Body of pancreas (tissue), 4 donors: ENCODE results near the gene WSB2. TPM values are rescaled to one million over a fixed set of nuclear protein-coding genes. Genes with fewer than 3 reads are reported as not detected.

Experiments
- ATAC-seq: fragments of 150-250 bp; one replicate; pipeline ENCODE4 v1.9.1; 2016
- DNase-seq, 4 donors: peaks; one replicate each; pipeline ENCODE4 v3.0.0-alpha.2; 2019
- H3K27ac ChIP-seq, 4 donors: fragments of 200-600 bp; sonication (generic); 1 replicate in 3 of 4; 2 replicates in 1 of 4; pipeline versions ENCODE4 v1.5.1 to v1.6.1; 2016 to 2019; ENCODE audit warnings: mild to moderate bottlenecking in 1 of 4, mixed read lengths in 1 of 4, moderate library complexity in 1 of 4
- H3K27me3 ChIP-seq, 2 donors: fragments of 200-600 bp; sonication (generic); one replicate each; pipeline ENCODE4 v1.6.0; 2016; ENCODE audit warnings: mild to moderate bottlenecking in 1 of 2
- H3K36me3 ChIP-seq, 2 donors: fragments of 200-600 bp; sonication (generic); replicated peaks in 1 of 2; 2 replicates each; pipeline ENCODE4 v1.5.1; 2016; ENCODE audit warnings: low read depth in 2 of 2; ENCODE audit not compliant: insufficient read depth in 1 of 2
- H3K4me1 ChIP-seq: fragments of 200-600 bp; sonication (generic); one replicate; pipeline ENCODE4 v1.6.0; 2016
- H3K4me3 ChIP-seq, 2 donors: fragments of 200-600 bp; sonication (generic); 1 replicate in 1 of 2; 2 replicates in 1 of 2; pipeline ENCODE4 v1.5.1; 2016 to 2019
- H3K9me3 ChIP-seq, 3 donors: fragments of 200-600 bp; sonication (generic); 1 replicate in 2 of 3; 2 replicates in 1 of 3; pipeline ENCODE4 v1.5.1; 2016
- POLR2A ChIP-seq, 3 donors: fragments of 450-650 bp; IDR thresholded peaks; one replicate each; pipeline ENCODE4 v1.6.1; 2016; ENCODE audit warnings: antibody characterized with exemption in 3 of 3, mild to moderate bottlenecking in 2 of 3
- WGBS, 2 donors: methylation state at CpG; one replicate each; pipeline ENCODE4 v1.1.5; 2017; 5-methylcytosine and 5-hydroxymethylcytosine counted together
- intact Hi-C: fragments of 100-400 bp; cut with DNase I; formaldehyde crosslinking; loops from one replicate; pipeline ENCODE4 v1.15.1; 2023
- total RNA-seq, 2 donors: library from RNA; depleted of rRNA; stranded (reverse); fragments of >200 nt; gene quantifications; one replicate each; pipeline ENCODE4 v1.1.0, GENCODE V29; 2016
- TF ChIP-seq, protein P1 (sequence below), 7 experiments: fragments of 450-650 bp in 4 of 7; fragments of 200-600 bp in 3 of 7; sonication (generic) in 3 of 7; IDR thresholded peaks; one replicate each; pipeline ENCODE4 v1.5.1; 2016 to 2019; ENCODE audit warnings: antibody characterized with exemption in 7 of 7

The WSB2 gene
- total RNA-seq, 2 donors from 2014 or later, result 28.7 to 48.0 TPM

DNA sequence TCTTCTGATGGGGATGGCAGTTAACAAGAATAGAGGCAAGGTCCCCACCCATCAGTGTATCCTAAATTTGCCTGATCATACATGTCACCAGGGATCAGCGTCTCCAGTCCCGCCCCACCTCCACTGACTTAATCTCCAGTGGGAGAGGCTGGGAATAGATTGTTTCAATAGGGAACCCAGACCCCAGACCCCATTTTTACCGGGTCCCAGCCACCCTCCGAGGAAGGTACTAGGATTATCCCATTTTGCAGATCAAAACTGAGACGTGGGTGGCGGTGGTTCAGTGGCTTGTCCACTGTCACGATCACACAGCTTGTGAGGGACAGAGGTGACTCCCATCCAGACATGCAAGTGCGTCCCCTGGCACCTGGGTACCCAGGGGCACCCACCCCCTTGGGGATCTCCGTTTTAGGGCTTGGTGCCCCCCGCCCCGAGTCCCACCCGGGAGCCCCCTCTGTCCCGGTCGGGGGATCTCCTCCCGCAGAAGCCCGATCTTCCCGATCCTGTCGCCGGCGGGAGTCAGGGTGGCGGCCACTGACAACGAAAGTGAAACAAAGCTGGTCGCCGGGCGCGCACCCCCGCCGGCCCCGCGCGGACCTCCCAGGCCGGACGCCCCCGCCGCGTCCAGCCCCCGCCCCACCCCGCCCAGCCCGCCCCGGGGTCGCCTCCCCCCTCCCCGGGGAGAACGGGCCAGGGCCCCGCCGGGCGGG is 523 bp downstream of the WSB2 start:
- DNase-seq, result peak; percentile 51 to 64 (median 59)
- no peaks in the 10 kb centered on the region for H3K27me3 ChIP-seq
- peak; percentile 52 for ATAC-seq
- 0% methylated on average over 2 to 31 of the region's 46 CpGs for WGBS, 2 donors
- H3K4me3 ChIP-seq, result peak overlapping the region; percentile 27 to 35
- no peaks in the 10 kb centered on the region for H3K36me3 ChIP-seq
- H3K4me1 ChIP-seq, result peaks cover 70% of the 10 kb centered on the region
- TF ChIP-seq, protein P1, sequence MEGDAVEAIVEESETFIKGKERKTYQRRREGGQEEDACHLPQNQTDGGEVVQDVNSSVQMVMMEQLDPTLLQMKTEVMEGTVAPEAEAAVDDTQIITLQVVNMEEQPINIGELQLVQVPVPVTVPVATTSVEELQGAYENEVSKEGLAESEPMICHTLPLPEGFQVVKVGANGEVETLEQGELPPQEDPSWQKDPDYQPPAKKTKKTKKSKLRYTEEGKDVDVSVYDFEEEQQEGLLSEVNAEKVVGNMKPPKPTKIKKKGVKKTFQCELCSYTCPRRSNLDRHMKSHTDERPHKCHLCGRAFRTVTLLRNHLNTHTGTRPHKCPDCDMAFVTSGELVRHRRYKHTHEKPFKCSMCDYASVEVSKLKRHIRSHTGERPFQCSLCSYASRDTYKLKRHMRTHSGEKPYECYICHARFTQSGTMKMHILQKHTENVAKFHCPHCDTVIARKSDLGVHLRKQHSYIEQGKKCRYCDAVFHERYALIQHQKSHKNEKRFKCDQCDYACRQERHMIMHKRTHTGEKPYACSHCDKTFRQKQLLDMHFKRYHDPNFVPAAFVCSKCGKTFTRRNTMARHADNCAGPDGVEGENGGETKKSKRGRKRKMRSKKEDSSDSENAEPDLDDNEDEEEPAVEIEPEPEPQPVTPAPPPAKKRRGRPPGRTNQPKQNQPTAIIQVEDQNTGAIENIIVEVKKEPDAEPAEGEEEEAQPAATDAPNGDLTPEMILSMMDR (IDR thresholded peaks at IDR 0.05), result no peak
- peak in 2 of 3 donors; percentile 10 to 18 for TF ChIP-seq POLR2A (IDR thresholded peaks at IDR 0.05)
- no peaks in the 10 kb centered on the region for H3K9me3 ChIP-seq
- intact Hi-C loops, result no loop called here
- H3K27ac ChIP-seq, result peak overlapping the region; percentile 90 to 97 (median 95)

- no peak for ATAC-seq
- Histone ChIP-seq H3K36me3 (no peaks in the 10 kb centered on the region), H3K9me3 (no peaks in the 10 kb centered on the region), H3K27ac (peak overlapping the region; percentile 90 to 97 (median 95)), H3K27me3 (no peaks in the 10 kb centered on the region), H3K4me1 (peaks cover 66% of the 10 kb centered on the region), H3K4me3 (peak overlapping the region in 1 of 2 donors; percentile 35)
- no peak for DNase-seq
- intact Hi-C loops, result no loop called here
- WGBS, 2 donors, result 2 to 11% methylated on average over 11 of the region's 11 CpGs
- TF ChIP-seq, protein P1 (IDR thresholded peaks at IDR 0.05), result no peak
- TF ChIP-seq POLR2A (IDR thresholded peaks at IDR 0.05), result no peak
Measured at GRCh38 chr12:118059341-118060191, 1.4 kb downstream of the WSB2 start.

DNA sequence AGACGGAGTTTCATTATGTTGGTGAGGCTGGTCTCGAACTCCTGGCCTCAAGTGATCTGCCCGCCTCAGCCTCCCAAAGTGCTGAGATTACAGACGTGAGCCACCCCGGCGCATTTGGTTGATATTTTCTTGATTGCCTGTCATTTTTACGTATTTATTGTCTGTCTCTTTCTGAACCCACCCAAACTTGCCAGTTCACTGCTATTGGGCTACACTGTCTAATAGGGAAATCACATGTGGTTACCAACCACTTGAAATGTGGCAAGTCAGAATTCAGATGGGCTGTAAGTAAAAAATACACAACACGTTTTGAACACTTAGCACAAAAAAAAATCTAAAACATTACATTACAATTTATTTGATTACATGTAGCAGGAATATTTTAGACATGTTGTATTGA is 2.1 kb downstream of the WSB2 start:
- H3K36me3 ChIP-seq, result no peaks in the 10 kb centered on the region
- peaks cover 63% of the 10 kb centered on the region for H3K4me1 ChIP-seq
- 84 to 86% methylated on average over 8 of the region's 8 CpGs for WGBS, 2 donors
- intact Hi-C loops, result no loop called here
- no peaks in the 10 kb centered on the region for H3K9me3 ChIP-seq
- no peak overlapping the region for H3K4me3 ChIP-seq
- DNase-seq (no peak), ATAC-seq (no peak)
- TF ChIP-seq POLR2A (IDR thresholded peaks at IDR 0.05), result no peak
- TF ChIP-seq, protein P1 (IDR thresholded peaks at IDR 0.05), result no peak
- peak overlapping the region in 3 of 4 donors; percentile 90 to 95 (median 95) for H3K27ac ChIP-seq
- no peaks in the 10 kb centered on the region for H3K27me3 ChIP-seq

DNA sequence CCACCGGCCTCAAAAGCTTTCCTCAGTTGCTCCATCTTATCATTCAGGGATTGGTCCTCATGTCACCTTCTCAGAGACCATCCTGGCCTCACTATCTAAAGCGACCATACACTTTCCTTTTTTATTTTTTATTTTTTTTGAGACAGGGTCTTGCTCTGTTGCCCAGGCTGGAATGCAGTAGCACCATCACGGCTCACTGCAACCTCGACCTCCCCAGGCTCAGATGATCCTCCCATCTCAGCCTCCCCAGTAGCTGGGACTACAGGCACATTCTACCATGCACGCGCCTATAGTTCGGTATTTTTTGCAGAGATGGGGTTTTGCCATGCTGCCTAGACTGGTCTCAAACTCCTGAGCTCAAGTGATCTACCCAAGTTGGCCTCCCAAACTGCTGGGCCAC is 2.8 kb downstream of the WSB2 start:
- Histone ChIP-seq H3K4me3 (no peak overlapping the region), H3K9me3 (no peaks in the 10 kb centered on the region), H3K27me3 (no peaks in the 10 kb centered on the region), H3K4me1 (peaks cover 63% of the 10 kb centered on the region), H3K36me3 (no peaks in the 10 kb centered on the region), H3K27ac (peak overlapping the region in 1 of 4 donors; percentile 28)
- DNase-seq, result no peak
- intact Hi-C loops, result no loop called here
- 90 to 92% methylated on average over 7 of the region's 7 CpGs for WGBS, 2 donors
- ATAC-seq, result no peak
- TF ChIP-seq, protein P1 (IDR thresholded peaks at IDR 0.05), result no peak
- no peak for TF ChIP-seq POLR2A (IDR thresholded peaks at IDR 0.05)
